HTERT RPE-1 (cell line): ENCODE measurements around the gene LY6G5C.

ENCODE experiments used
- in situ Hi-C: fragments of 300-500 bp; cut with MboI; formaldehyde crosslinking; loops from 4 replicates; pipeline ENCODE4 v1.14.3; 2020; ENCODE audit warnings: low sequenced_read_pairs

LY6G5C gene

GRCh38 chr6:31642798-31643570 is 37.9 kb downstream of the LY6G5C start:
- in situ Hi-C loops, result no loop called here

GRCh38 chr6:31641370-31641769 is 39.5 kb downstream of the LY6G5C start:
- in situ Hi-C loops, result no loop called here

GRCh38 chr6:31640612-31641011 is 40.3 kb downstream of the LY6G5C start:
- in situ Hi-C loops, result no loop called here

- in situ Hi-C loops, result no loop called here
These were observed 41.4 kb downstream of the LY6G5C start for GRCh38 chr6:31639449-31639861.

- in situ Hi-C loops, result no loop called here
These were observed 41.8 kb downstream of the LY6G5C start for GRCh38 chr6:31639043-31639442.

GRCh38 chr6:31636698-31637596 is 43.9 kb downstream of the LY6G5C start:
- in situ Hi-C loops, result no loop called here

GRCh38 chr6:31634969-31635575 is 45.8 kb downstream of the LY6G5C start:
- in situ Hi-C loops, result no loop called here

- in situ Hi-C loops, result no loop called here
These were observed 46.7 kb downstream of the LY6G5C start for GRCh38 chr6:31634131-31634530.

GRCh38 chr6:31633447-31633846 is 47.4 kb downstream of the LY6G5C start:
- in situ Hi-C loops, result no loop called here

- in situ Hi-C loops, result no loop called here
These were observed 48.5 kb downstream of the LY6G5C start for GRCh38 chr6:31632279-31632946.

- in situ Hi-C loops, result no loop called here
These were observed 49.1 kb downstream of the LY6G5C start for GRCh38 chr6:31631681-31632278.

- in situ Hi-C loops, result no loop called here
These were observed 49.7 kb downstream of the LY6G5C start for GRCh38 chr6:31631209-31631608.

GRCh38 chr6:31630177-31630934 is 50.5 kb downstream of the LY6G5C start:
- in situ Hi-C loops, result no loop called here

- in situ Hi-C loops, result no loop called here
These were observed 51.9 kb downstream of the LY6G5C start for GRCh38 chr6:31629014-31629413.

GRCh38 chr6:31627690-31628287 is 53.1 kb downstream of the LY6G5C start:
- in situ Hi-C loops, result no loop called here

- in situ Hi-C loops, result no loop called here
These were observed 53.9 kb downstream of the LY6G5C start for GRCh38 chr6:31626952-31627351.
